Suprapubic skin (tissue), 3 donors: ENCODE results near the gene KRTAP19-1.

Experiments
- CTCF ChIP-seq, 2 donors: fragments of 200-600 bp in 1 of 2; fragments of 450-650 bp in 1 of 2; sonication (generic) in 1 of 2; IDR thresholded peaks; one replicate each; pipeline ENCODE4 v1.5.1; 2016 to 2019; ENCODE audit warnings: antibody characterized with exemption in 2 of 2, mild to moderate bottlenecking in 1 of 2, moderate library complexity in 1 of 2
- EP300 ChIP-seq: sonication (generic); formaldehyde crosslinking; IDR thresholded peaks from one replicate; pipeline ENCODE4 v1.6.1; 2017; ENCODE audit warnings: antibody characterized with exemption

- TF ChIP-seq EP300: no peak
- no peak for TF ChIP-seq CTCF (IDR thresholded peaks at IDR 0.05)
These were observed 7.2 kb upstream of the KRTAP19-1 start, which contains the start of gene KRTAP19-2 for GRCh38 chr21:30487336-30487735.
